SK-N-SH treated with all-trans-retinoic acid at 6 μM for 48 hours (cell line): Measurements from ENCODE around the gene ACOX3.
"Not testable (repeated sequence)": the region's sequence is repeated elsewhere in the genome, so short reads cannot be mapped to it uniquely, and the experiment has no call there.

Experiments
- ATAC-seq: fragments of 200-7000 bp; cut with Tn5 transposase; 3 replicates; pipeline ENCODE4 v1.9.1; 2020; ENCODE audit warnings: mild to moderate bottlenecking, moderate library complexity
- ARNTL ChIP-seq: fragments of 450-650 bp; formaldehyde crosslinking; IDR thresholded peaks from 2 replicates; pipeline ENCODE4 v1.5.0; 2020; ENCODE audit warnings: low read depth, mild to moderate bottlenecking, moderate library complexity, borderline replicate concordance
- BACH2 ChIP-seq: fragments of 250-450 bp; sonication (Bioruptor Pico); IDR thresholded peaks from 2 replicates; pipeline ENCODE4 v1.9.0; 2021; ENCODE audit warnings: mild to moderate bottlenecking, borderline replicate concordance
- CSDC2 ChIP-seq: fragments of 250-450 bp; sonication (Bioruptor Pico); IDR thresholded peaks from 2 replicates; pipeline ENCODE4 v1.5.0; 2020; ENCODE audit warnings: mild to moderate bottlenecking, moderate library complexity
- ESRRG ChIP-seq: fragments of 250-450 bp; sonication (Bioruptor Pico); IDR thresholded peaks from 2 replicates; pipeline ENCODE4 v1.6.1; 2021; ENCODE audit warnings: mild to moderate bottlenecking
- GLIS3 ChIP-seq: fragments of 250-450 bp; sonication (Bioruptor Pico); IDR thresholded peaks from 2 replicates; pipeline ENCODE4 v1.5.0; 2020; ENCODE audit warnings: mild to moderate bottlenecking, moderate library complexity
- ISL1 ChIP-seq: fragments of 250-450 bp; sonication (Bioruptor Pico); IDR thresholded peaks from 2 replicates; pipeline ENCODE4 v2.1.2; 2022; ENCODE audit warnings: mild to moderate bottlenecking, moderate library complexity
- OSR1 ChIP-seq: fragments of 250-450 bp; sonication (Bioruptor Pico); IDR thresholded peaks from 2 replicates; pipeline ENCODE4 v1.8.0; 2022; ENCODE audit warnings: moderate library complexity, mild to moderate bottlenecking, inconsistent platforms
- PPARA ChIP-seq: fragments of 250-450 bp; sonication (Bioruptor Pico); IDR thresholded peaks from 2 replicates; pipeline ENCODE4 v1.5.0; 2020; ENCODE audit warnings: mild to moderate bottlenecking, borderline replicate concordance
- RARB ChIP-seq: fragments of 250-450 bp; sonication (Bioruptor Pico); IDR thresholded peaks from 2 replicates; pipeline ENCODE4 v1.8.0; 2021; ENCODE audit warnings: mild to moderate bottlenecking, moderate library complexity
- SNAI2 ChIP-seq: fragments of 250-450 bp; sonication (Bioruptor Pico); IDR thresholded peaks from 2 replicates; pipeline ENCODE4 v1.5.0; 2020; ENCODE audit warnings: mild to moderate bottlenecking, moderate library complexity
- TCF4 ChIP-seq: fragments of 250-450 bp; sonication (Bioruptor Pico); IDR thresholded peaks from 2 replicates; pipeline ENCODE4 v1.8.0; 2021; ENCODE audit warnings: mild to moderate bottlenecking, moderate library complexity, borderline replicate concordance
- TOX ChIP-seq: fragments of 250-450 bp; sonication (Bioruptor Pico); IDR thresholded peaks from 2 replicates; pipeline ENCODE4 v1.8.0; 2021; ENCODE audit warnings: mild to moderate bottlenecking, moderate library complexity, borderline replicate concordance
- ZC3H10 ChIP-seq: fragments of 250-450 bp; sonication (Bioruptor Pico); IDR thresholded peaks from 2 replicates; pipeline ENCODE4 v1.5.1; 2021; ENCODE audit warnings: mild to moderate bottlenecking, moderate library complexity
- ZFP3 ChIP-seq: fragments of 250-450 bp; sonication (Bioruptor Pico); IDR thresholded peaks from 2 replicates; pipeline ENCODE4 v1.5.0; 2020; ENCODE audit warnings: mild to moderate bottlenecking, moderate library complexity
- ZFP30 ChIP-seq: fragments of 450-650 bp; formaldehyde crosslinking; IDR thresholded peaks from 2 replicates; pipeline ENCODE4 v1.5.0; 2022; ENCODE audit warnings: mild to moderate bottlenecking, moderate library complexity
- ZNF565 ChIP-seq: fragments of 450-650 bp; formaldehyde crosslinking; conservative IDR thresholded peaks from 2 replicates; pipeline ENCODE4 v1.5.0; 2020; ENCODE audit warnings: low read depth, mild to moderate bottlenecking, moderate library complexity
- ZNF70 ChIP-seq: fragments of 450-650 bp; formaldehyde crosslinking; IDR thresholded peaks from 2 replicates; pipeline ENCODE4 v1.5.0; 2020; ENCODE audit warnings: mild to moderate bottlenecking, moderate library complexity
- TF ChIP-seq, protein P1 (sequence below): fragments of 250-450 bp; sonication (Bioruptor Pico); IDR thresholded peaks from 2 replicates; pipeline ENCODE4 v1.8.0; 2020; ENCODE audit warnings: mild to moderate bottlenecking, moderate library complexity, borderline replicate concordance
- TF ChIP-seq, protein P2 (sequence below): fragments of 250-450 bp; sonication (Bioruptor Pico); IDR thresholded peaks from 2 replicates; pipeline ENCODE4 v1.8.0; 2021; ENCODE audit warnings: low read depth, mild to moderate bottlenecking, moderate library complexity, borderline replicate concordance
- TF ChIP-seq, protein P3 (sequence below): fragments of 250-450 bp; sonication (Bioruptor Pico); IDR thresholded peaks from 2 replicates; pipeline ENCODE4 v1.5.1; 2021; ENCODE audit warnings: mild to moderate bottlenecking, moderate library complexity
- TF ChIP-seq, protein P4 (sequence below): fragments of 250-450 bp; sonication (Bioruptor Pico); IDR thresholded peaks from 2 replicates; pipeline ENCODE4 v1.5.1; 2020; ENCODE audit warnings: low read depth, mild to moderate bottlenecking, moderate library complexity

The ACOX3 gene

DNA sequence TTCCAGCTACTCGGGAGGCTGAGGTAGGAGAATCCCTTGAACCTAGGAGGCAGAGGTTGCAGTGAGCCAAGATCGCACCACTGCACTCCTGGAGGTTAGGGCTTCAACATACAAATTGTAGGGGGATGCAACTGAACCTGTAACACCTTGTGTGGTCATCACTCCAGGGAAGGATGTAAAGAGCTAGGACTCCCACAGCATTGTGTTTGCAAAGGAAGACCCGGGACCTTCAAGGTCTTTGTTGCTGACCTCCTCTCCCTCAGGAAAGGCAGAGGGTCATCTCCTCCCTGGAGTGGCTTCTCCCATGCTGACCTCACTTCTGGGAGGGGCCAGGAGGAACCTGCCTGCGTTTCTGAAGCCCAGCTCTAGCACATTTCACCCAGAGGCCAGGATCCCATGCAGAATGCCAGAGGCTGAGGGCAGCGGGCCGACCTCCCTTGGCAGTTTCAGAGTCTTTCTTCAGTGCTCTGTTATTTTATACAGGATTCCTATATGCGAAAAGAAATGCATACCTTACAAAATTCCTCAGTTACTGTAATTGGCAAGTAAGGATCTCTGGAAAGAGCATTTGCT lies 90.8 kb downstream of the ACOX3 start:
- no peak for TF ChIP-seq PPARA (CRISPR knock-in tag)
- TF ChIP-seq GLIS3: no peak
- TF ChIP-seq, protein P1, sequence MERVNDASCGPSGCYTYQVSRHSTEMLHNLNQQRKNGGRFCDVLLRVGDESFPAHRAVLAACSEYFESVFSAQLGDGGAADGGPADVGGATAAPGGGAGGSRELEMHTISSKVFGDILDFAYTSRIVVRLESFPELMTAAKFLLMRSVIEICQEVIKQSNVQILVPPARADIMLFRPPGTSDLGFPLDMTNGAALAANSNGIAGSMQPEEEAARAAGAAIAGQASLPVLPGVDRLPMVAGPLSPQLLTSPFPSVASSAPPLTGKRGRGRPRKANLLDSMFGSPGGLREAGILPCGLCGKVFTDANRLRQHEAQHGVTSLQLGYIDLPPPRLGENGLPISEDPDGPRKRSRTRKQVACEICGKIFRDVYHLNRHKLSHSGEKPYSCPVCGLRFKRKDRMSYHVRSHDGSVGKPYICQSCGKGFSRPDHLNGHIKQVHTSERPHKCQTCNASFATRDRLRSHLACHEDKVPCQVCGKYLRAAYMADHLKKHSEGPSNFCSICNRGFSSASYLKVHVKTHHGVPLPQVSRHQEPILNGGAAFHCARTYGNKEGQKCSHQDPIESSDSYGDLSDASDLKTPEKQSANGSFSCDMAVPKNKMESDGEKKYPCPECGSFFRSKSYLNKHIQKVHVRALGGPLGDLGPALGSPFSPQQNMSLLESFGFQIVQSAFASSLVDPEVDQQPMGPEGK (CRISPR knock-in tag): no peak
- no peak for TF ChIP-seq ISL1 (CRISPR knock-in tag)
- no peak for TF ChIP-seq ESRRG
- no peak for TF ChIP-seq TOX (CRISPR knock-in tag)
- TF ChIP-seq ZC3H10 (CRISPR knock-in tag): no peak
- TF ChIP-seq ZFP3: no peak
- no peak for TF ChIP-seq ZFP30 (CRISPR knock-in tag)
- TF ChIP-seq OSR1 (CRISPR knock-in tag): no peak
- no peak for TF ChIP-seq ZNF70 (CRISPR knock-in tag)
- no peak for TF ChIP-seq RARB (CRISPR knock-in tag)
- ATAC-seq: no peak

DNA sequence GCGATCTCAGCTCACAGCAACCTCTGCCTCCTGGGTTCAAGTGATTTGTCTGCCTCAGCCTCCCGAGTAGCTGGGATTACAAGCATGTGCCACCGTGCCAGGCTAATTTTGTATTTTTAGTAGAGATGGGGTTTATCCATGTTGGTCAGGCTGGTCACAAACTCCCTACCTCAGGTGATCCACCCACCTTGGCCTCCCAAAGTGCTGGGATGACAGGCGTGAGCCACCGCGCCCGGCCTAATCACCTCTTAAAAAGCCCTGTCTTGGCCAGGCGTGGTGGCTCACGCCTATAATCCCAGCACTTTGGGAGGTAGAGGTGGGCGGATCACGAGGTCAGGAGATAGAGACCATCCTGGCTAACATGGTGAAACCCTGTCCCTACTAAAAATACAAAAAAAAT lies 91.3 kb downstream of the ACOX3 start:
- not testable (repeated sequence) for ATAC-seq

DNA sequence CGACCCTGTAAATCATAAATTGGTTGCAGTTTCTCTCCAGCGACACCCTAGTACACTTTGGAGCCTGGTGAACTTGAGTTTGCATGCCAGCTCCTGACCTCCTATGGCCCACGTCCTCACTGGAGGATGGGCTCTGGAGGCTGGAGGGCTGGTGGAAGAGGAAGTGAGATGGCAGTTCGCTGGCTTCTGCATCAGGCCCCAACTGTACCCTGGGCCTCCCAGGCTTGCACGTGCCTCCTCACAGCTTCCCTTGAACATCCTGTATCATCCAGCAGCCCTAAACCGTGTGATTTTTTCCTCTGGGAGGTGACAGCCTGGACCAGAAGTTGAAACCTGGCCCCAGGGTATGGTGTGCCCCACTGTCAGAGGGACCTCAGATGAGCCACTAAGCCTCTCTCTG lies 92.5 kb downstream of the ACOX3 start:
- ATAC-seq: no peak
- TF ChIP-seq, protein P2, sequence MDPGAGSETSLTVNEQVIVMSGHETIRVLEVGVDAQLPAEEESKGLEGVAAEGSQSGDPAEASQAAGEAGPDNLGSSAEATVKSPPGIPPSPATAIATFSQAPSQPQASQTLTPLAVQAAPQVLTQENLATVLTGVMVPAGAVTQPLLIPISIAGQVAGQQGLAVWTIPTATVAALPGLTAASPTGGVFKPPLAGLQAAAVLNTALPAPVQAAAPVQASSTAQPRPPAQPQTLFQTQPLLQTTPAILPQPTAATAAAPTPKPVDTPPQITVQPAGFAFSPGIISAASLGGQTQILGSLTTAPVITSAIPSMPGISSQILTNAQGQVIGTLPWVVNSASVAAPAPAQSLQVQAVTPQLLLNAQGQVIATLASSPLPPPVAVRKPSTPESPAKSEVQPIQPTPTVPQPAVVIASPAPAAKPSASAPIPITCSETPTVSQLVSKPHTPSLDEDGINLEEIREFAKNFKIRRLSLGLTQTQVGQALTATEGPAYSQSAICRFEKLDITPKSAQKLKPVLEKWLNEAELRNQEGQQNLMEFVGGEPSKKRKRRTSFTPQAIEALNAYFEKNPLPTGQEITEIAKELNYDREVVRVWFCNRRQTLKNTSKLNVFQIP (CRISPR knock-in tag): no peak
- TF ChIP-seq TOX (CRISPR knock-in tag) (no peak), ISL1 (CRISPR knock-in tag) (no peak), ZFP30 (CRISPR knock-in tag) (no peak), SNAI2 (CRISPR knock-in tag) (no peak), ZNF565 (no peak)
- TF ChIP-seq, protein P3, sequence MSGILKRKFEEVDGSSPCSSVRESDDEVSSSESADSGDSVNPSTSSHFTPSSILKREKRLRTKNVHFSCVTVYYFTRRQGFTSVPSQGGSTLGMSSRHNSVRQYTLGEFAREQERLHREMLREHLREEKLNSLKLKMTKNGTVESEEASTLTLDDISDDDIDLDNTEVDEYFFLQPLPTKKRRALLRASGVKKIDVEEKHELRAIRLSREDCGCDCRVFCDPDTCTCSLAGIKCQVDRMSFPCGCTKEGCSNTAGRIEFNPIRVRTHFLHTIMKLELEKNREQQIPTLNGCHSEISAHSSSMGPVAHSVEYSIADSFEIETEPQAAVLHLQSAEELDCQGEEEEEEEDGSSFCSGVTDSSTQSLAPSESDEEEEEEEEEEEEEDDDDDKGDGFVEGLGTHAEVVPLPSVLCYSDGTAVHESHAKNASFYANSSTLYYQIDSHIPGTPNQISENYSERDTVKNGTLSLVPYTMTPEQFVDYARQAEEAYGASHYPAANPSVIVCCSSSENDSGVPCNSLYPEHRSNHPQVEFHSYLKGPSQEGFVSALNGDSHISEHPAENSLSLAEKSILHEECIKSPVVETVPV: no peak
- TF ChIP-seq, protein P1 (CRISPR knock-in tag): no peak
- TF ChIP-seq, all 23 proteins: peak for 0

DNA sequence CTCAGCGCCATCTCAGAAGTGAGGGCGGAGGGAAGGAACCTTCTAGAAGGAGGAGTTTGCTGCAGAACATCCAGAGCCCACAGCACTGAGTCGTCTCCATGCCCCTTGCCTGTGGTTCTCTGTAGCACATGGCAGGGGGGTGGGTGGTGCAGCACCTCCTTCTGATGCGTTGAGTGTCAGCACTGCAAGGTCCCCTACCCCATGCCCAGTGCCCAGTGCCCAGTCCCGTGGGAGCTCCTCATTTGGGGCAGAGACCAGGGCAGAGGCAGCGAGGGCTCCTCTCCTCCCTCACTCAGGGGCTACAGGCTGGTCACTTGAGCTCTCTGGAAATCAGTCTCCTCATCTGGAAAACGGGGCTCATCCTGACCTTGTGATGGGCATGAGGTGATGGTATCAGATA lies 92.9 kb downstream of the ACOX3 start:
- no peak for TF ChIP-seq ARNTL
- TF ChIP-seq PPARA (CRISPR knock-in tag): no peak
- no peak for ATAC-seq

DNA sequence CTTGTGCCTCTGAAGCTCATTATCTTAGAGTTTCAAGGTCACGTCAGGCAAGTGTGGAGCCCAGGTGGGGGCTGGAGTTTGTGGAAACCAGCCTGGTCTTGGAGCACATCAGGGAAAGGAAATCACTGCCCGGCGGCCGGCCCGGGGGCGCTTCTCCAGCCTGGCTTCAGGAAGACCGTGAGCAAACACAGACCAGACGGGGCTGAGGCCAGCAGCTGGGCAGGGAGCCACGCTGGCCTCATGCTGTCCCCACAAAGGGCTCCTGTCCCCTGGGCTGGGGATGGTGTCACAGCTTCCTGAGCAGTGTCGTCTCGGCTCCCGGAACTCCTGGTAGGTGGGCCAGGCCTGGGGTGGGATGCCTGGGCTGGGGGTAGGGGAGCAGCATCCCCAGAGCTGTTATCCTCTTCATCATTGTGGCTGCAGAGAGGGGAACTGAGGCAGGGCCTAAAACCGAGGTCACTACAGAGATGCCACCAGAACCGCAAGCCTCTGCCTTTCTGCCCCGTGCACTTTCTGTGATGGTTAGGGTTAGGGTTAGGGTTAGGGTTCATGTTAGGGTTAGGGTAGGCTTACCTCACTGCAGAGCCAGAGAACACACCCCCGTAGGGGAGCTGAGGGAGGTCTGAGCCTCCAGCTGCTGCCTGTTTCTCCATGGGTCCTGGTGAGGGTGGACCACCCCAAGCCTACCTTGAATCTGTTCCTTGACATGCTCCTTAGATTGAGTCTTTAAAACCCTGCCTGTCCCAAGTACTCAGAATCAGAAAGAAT lies 93.5 kb downstream of the ACOX3 start:
- ATAC-seq: no peak

More for the DNA sequence above, 93.5 kb downstream of the ACOX3 start:
- TF ChIP-seq, protein P3: no peak
- TF ChIP-seq CSDC2 (no peak), TCF4 (CRISPR knock-in tag) (no peak), PPARA (CRISPR knock-in tag) (no peak), GLIS3 (no peak), ESRRG (no peak), ZNF70 (CRISPR knock-in tag) (no peak), BACH2 (CRISPR knock-in tag) (no peak), ISL1 (CRISPR knock-in tag) (no peak), TOX (CRISPR knock-in tag) (no peak)
- TF ChIP-seq, protein P4, sequence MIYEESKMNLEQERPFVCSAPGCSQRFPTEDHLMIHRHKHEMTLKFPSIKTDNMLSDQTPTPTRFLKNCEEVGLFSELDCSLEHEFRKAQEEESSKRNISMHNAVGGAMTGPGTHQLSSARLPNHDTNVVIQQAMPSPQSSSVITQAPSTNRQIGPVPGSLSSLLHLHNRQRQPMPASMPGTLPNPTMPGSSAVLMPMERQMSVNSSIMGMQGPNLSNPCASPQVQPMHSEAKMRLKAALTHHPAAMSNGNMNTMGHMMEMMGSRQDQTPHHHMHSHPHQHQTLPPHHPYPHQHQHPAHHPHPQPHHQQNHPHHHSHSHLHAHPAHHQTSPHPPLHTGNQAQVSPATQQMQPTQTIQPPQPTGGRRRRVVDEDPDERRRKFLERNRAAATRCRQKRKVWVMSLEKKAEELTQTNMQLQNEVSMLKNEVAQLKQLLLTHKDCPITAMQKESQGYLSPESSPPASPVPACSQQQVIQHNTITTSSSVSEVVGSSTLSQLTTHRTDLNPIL (CRISPR knock-in tag): no peak
- TF ChIP-seq, protein P2 (CRISPR knock-in tag): no peak
